ENCODE data around the gene MLLT3. TPM values are rescaled to one million over a fixed set of nuclear protein-coding genes. Genes with fewer than 3 reads are reported as not detected.

Gene MLLT3
- total and polyA plus RNA-seq, 2 experiments from 2014 or later: 13.7 to 39.2 TPM

GRCh38 chr9:20437476-20437875, 184.8 kb downstream of the MLLT3 start:
- DNase-seq (ENCODE audit: low spot score): no peak
- Histone ChIP-seq H3K4me3 (no peak overlapping the region), H3K27ac (no peak overlapping the region), H3K4me1 (ENCODE audit: insufficient read depth) (peaks cover under 1% of the 10 kb centered on the region), H4K20me1 (ENCODE audit: insufficient read depth, poor library complexity, severe bottlenecking) (no peaks in the 10 kb centered on the region), H3K27me3 (no peaks in the 10 kb centered on the region), H3K36me3 (replicated peaks; ENCODE audit: insufficient read depth, low read depth) (no peaks in the 10 kb centered on the region), H3K9me3 (ENCODE audit: low read depth) (no peaks in the 10 kb centered on the region), H3K79me2 (peaks cover 28% of the 10 kb centered on the region), H3K9me2 (replicated peaks; ENCODE audit: insufficient read depth) (no peaks in the 10 kb centered on the region), H3K4me2 (no peak overlapping the region), H2AFZ (no peak overlapping the region)
- TF ChIP-seq EZH2 (IDR thresholded peaks at IDR 0.05; ENCODE audit: borderline replicate concordance): no peak
- TF ChIP-seq EZH2phosphoT487 (IDR thresholded peaks at IDR 0.05; ENCODE audit: low read depth, severe bottlenecking, unreplicated experiment): no peak
- TF ChIP-seq, protein P1, sequence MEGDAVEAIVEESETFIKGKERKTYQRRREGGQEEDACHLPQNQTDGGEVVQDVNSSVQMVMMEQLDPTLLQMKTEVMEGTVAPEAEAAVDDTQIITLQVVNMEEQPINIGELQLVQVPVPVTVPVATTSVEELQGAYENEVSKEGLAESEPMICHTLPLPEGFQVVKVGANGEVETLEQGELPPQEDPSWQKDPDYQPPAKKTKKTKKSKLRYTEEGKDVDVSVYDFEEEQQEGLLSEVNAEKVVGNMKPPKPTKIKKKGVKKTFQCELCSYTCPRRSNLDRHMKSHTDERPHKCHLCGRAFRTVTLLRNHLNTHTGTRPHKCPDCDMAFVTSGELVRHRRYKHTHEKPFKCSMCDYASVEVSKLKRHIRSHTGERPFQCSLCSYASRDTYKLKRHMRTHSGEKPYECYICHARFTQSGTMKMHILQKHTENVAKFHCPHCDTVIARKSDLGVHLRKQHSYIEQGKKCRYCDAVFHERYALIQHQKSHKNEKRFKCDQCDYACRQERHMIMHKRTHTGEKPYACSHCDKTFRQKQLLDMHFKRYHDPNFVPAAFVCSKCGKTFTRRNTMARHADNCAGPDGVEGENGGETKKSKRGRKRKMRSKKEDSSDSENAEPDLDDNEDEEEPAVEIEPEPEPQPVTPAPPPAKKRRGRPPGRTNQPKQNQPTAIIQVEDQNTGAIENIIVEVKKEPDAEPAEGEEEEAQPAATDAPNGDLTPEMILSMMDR (IDR thresholded peaks at IDR 0.05; ENCODE audit: poor library complexity): no peak
- WGBS (ENCODE audit: low lambda C conversion rate, missing lambda C conversion rate): 82% methylated on average over 2 of the region's 2 CpGs

DNA sequence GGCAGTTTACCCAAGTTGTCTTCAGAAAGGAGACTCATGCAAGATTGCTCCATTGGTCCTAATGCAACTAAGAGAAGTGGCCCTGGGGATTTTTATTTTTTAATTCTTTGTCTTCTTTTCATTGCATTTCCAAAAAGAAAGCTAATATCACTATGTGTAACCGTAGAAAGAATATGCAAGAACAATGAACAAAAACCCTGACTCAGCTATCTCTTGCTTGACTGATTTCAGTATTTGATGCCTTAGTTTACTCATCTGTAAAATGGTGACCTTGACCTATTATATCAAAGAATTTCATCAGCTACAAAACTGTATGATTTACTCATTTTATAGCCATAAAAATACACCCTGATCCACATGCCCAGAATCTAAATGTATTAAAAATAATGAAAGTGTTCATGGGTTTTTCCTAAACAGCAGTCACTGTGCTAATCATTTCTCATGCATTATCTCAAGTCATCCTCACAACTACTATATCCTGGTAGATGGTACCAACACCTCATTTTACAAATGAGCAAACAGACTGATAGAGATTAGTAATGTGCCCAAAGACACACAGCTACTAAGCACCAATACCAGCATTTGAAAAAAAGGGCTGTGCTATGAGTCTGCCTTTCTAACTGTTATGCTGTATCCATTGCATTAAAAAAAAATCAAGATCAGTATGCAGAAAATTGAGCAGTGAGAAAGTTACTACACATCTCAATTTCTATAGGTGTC, 185.7 kb downstream of the MLLT3 start:
- no peaks in the 10 kb centered on the region for H3K36me3 ChIP-seq (replicated peaks; ENCODE audit: insufficient read depth, low read depth)
- 89% methylated on average over 1 of the region's 1 CpG for WGBS (ENCODE audit: low lambda C conversion rate, missing lambda C conversion rate)
- H3K4me2 ChIP-seq: no peak overlapping the region

DNA sequence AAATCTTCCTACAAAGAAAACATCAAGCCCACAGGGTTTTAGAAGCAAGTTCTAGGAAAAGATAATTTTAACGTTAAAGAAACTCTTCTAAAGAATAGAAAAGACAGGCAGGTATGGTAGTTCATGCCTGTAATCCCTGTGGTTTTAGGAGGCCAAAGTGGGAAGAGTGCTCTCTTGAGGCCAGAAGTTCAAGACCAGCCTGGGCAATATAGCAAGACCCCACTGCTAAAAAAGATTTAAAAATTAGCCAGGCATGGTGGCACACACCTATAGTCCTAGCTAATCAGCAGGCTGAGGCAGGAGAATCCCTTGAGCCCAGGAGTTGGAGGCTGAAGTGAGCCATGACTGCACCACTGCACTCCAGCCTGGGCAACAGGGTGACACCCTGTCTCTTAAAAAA, 193.3 kb downstream of the MLLT3 start:
- 70% methylated on average over 1 of the region's 1 CpG for WGBS (ENCODE audit: low lambda C conversion rate, missing lambda C conversion rate)
- TF ChIP-seq EZH2 (IDR thresholded peaks at IDR 0.05; ENCODE audit: borderline replicate concordance) (no peak), EZH2phosphoT487 (IDR thresholded peaks at IDR 0.05; ENCODE audit: low read depth, severe bottlenecking, unreplicated experiment) (no peak)
- TF ChIP-seq, protein P1 (IDR thresholded peaks at IDR 0.05; ENCODE audit: poor library complexity): no peak

More for the DNA sequence above, 185.7 kb downstream of the MLLT3 start:
- Histone ChIP-seq H3K27ac (no peak overlapping the region), H3K4me1 (ENCODE audit: insufficient read depth) (no peaks in the 10 kb centered on the region), H3K9me3 (ENCODE audit: low read depth) (no peaks in the 10 kb centered on the region), H4K20me1 (ENCODE audit: insufficient read depth, poor library complexity, severe bottlenecking) (no peaks in the 10 kb centered on the region), H2AFZ (no peak overlapping the region), H3K79me2 (peaks cover 28% of the 10 kb centered on the region), H3K27me3 (no peaks in the 10 kb centered on the region), H3K4me3 (no peak overlapping the region), H3K9me2 (replicated peaks; ENCODE audit: insufficient read depth) (no peaks in the 10 kb centered on the region)
- no peak for DNase-seq (ENCODE audit: low spot score)
- no peak for TF ChIP-seq EZH2phosphoT487 (IDR thresholded peaks at IDR 0.05; ENCODE audit: low read depth, severe bottlenecking, unreplicated experiment)
- TF ChIP-seq, protein P1 (IDR thresholded peaks at IDR 0.05; ENCODE audit: poor library complexity): no peak

More for the DNA sequence above, 193.3 kb downstream of the MLLT3 start:
- Histone ChIP-seq H3K79me2 (peaks cover 42% of the 10 kb centered on the region), H3K27me3 (no peaks in the 10 kb centered on the region), H3K9me2 (replicated peaks; ENCODE audit: insufficient read depth) (no peaks in the 10 kb centered on the region), H3K4me1 (ENCODE audit: insufficient read depth) (peaks cover 4% of the 10 kb centered on the region), H4K20me1 (ENCODE audit: insufficient read depth, poor library complexity, severe bottlenecking) (peaks cover 3% of the 10 kb centered on the region), H3K27ac (no peak overlapping the region), H3K9me3 (ENCODE audit: low read depth) (no peaks in the 10 kb centered on the region), H3K36me3 (replicated peaks; ENCODE audit: insufficient read depth, low read depth) (no peaks in the 10 kb centered on the region), H3K4me2 (no peak overlapping the region), H3K4me3 (no peak overlapping the region), H2AFZ (no peak overlapping the region)
- DNase-seq (ENCODE audit: low spot score): no peak
